ENCODE results near the gene RNASE12.

DNA sequence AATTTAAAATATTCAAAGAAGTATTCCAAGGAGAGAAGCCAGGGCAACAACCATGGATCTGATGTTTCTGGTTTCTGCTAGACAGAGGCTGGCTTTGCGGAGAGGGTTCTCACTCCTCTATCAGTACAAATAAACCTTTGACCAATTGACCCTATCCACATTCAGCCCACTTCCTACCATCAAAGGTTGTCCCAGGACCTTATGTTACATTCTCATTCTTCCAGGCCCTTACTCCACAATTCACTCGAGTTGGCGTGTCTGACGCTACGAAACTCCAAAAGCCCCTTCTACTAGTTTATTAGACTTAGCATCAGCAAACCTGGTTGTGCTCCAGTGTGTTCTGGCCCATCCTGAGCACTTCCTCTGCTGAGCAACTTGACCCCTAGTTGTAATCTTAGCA, 24.8 kb upstream of the RNASE12 start:
- no peak for TF ChIP-seq REST (IDR thresholded peaks at IDR 0.05; ENCODE audit: insufficient read depth in 1 of 2, low read depth in 2 of 2, low read length in 2 of 2)
- no peak for TF ChIP-seq POLR2AphosphoS5 (IDR thresholded peaks at IDR 0.05; ENCODE audit: low read depth, low read length)
- TF ChIP-seq SIN3A (IDR thresholded peaks at IDR 0.05; ENCODE audit: borderline replicate concordance, insufficient read depth, low read length): no peak
- no peak for TF ChIP-seq TAF1 (IDR thresholded peaks at IDR 0.05; ENCODE audit: borderline replicate concordance, insufficient read depth, low read length)

Data from PFSK-1 (cell line).